NCI-H82 (cell line): Measurements from ENCODE around the gene MED7.

Experiments
- DNase-seq: peaks from one replicate; lab custom pipeline; 2025; lab: John Stamatoyannopoulos, UW

The MED7 gene

DNA sequence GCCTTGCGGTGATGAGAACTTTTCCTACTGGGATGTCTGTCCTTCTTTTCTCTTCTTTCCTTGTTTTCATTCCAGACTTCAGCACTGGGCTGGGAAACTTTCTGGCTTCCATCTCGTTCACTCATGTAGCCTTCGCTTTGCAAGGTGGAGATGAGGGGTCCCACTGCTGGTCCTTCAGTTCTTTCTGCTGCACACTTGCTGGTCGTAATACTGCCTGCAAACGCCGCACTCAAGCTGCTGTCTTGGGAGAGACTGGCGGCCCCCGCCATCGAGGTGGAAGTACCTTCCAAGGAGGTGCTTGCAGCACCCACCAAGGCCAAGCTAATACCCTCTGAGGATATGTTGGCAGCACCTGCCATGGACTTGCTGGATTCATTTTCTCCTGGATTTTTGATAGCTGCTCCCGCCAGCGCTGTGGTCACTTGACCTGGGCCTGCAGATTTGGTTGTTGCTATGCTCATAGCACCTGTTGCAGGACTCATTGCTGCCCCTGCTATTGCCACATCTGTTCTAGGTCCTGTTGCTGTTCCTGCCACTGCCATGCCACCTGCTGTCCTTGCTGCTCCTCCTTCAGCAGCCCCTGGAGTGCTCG lies 20.4 kb upstream of the MED7 start:
- DNase-seq, result no peak

GRCh38 chr5:157161996-157162395 lies 19.3 kb upstream of the MED7 start:
- DNase-seq, result no peak

GRCh38 chr5:157160001-157160400 lies 17.3 kb upstream of the MED7 start:
- DNase-seq, result no peak

- DNase-seq, result no peak
Measured at GRCh38 chr5:157159209-157159751, 16.6 kb upstream of the MED7 start.

GRCh38 chr5:157157293-157157891 lies 14.7 kb upstream of the MED7 start:
- DNase-seq, result no peak

DNA sequence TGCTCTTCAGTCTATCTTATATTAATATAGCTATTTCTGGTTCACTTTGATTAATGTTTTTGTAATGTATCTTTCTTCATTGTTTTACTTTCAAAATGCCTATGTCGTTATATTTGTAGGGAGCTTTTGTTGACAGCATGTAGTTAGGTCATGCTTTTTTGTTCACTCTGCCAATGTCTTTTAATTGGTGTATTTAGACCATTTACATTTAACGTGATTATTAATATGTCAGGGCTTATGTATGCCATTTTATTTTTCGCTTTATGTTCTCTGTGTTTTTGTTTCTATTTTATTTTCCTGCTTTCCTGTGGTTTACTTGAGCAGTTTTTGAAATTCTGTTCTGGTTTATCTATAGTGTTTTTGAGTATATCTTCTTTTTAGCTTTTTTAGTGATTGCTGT lies 12.6 kb upstream of the MED7 start:
- DNase-seq, result no peak

- DNase-seq, result no peak
Measured at GRCh38 chr5:157150995-157151394, 8.3 kb upstream of the MED7 start.

GRCh38 chr5:157148734-157149615 lies 6.3 kb upstream of the MED7 start:
- DNase-seq, result peak; percentile 82

GRCh38 chr5:157143127-157143971 lies 684 bp upstream of the MED7 start:
- peak; percentile 79 for DNase-seq

DNA sequence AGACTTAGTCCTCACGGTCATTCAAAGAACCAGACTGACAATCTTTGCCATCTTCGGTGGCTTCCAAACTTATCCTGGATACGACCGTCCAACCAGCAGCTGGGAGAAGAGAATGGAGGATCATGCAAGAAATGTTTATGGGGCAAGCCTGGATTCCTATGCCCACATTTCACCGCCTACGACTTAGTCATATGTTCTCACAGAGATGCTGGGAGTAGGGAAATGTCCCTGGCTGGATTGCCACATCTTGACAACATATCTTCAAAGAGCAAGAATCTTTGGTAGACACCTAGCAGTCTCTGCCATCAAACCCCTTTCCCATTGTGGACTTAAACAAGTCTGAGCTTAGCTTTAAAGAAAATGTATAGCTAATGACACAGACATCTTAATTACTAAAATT lies 5.0 kb downstream of the MED7 start:
- DNase-seq, result no peak

- no peak for DNase-seq
Measured at GRCh38 chr5:157132281-157132612, 10.4 kb downstream of the MED7 start.

- DNase-seq, result peak; percentile 30
Measured at GRCh38 chr5:157130925-157131324, 11.7 kb downstream of the MED7 start.

- no peak for DNase-seq
Measured at GRCh38 chr5:157121709-157122108, 21.0 kb downstream of the MED7 start.

- no peak for DNase-seq
Measured at GRCh38 chr5:157120102-157120501, 22.6 kb downstream of the MED7 start.

DNA sequence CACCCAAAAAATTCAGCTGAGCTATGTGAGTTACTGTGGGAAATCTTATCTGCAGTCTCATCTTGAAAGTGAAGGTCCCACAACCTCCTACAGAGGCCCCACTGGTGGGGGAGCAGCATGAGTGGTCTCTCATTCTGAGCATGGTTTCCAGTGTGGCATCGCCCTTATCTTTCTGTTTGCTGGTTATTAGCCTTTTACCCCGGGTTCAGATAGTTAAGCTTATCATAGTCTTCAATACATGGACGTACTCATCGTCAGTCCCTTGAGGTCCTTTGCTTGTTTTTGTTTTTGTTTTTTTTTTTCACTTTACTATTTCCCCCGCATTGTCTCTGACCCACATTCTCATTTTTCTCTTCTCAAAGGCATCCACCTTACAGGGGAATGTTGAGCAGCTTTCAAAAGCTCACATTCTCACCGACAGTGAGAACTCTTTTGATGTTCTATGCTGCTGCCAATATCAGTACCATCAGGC lies 26.1 kb downstream of the MED7 start:
- no peak for DNase-seq

- DNase-seq, result no peak
Measured at GRCh38 chr5:157115502-157115901, 27.2 kb downstream of the MED7 start.

- DNase-seq, result no peak
Measured at GRCh38 chr5:157115012-157115411, 27.7 kb downstream of the MED7 start.

DNA sequence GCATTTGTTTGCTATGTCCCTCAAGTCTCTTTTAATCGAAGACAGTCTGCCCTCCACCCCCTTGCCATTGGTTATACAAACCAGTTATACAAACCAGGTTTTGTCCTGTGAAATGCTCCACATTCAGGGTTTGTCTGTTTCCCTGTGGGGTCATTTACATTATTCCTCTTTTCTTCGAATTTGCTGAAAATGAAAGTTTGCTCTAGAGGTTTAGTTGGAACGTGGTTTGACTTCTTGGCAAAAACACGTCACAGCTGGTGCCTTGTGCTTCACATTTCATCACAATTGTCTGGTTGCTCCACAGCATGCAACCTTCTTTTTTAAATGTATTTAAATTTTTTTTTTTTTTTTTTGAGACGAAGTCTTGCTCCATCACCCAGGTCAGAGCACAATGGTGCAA lies 29.7 kb downstream of the MED7 start:
- DNase-seq, result no peak

GRCh38 chr5:157109744-157110143 lies 32.9 kb downstream of the MED7 start:
- no peak for DNase-seq

DNA sequence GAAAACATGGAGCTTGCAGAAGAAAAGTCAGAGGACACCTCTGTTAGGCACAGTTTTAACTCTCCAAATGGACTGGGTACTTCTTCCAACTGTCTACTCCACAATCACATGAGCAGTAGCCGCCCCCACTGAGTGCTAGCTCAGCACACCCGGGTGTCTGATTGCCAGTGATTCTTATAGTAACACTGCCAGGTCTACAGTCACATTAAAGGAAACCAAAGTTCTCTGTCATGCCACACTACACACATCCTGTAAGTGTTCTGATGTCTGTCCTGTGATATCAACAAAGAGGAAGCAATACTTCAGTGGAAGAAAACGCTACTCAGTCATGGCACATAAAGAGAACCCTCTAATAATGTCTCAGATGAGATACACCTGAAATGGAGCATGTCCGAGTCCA lies 33.7 kb downstream of the MED7 start, which contains the start of gene HAVCR2:
HAVCR2 (minus strand) TSS at position 69 of the 400 bp plus-strand sequence; CDS start at position 8, 61 bp downstream.
- DNase-seq, result no peak

GRCh38 chr5:157107508-157107907 lies 35.2 kb downstream of the MED7 start:
- no peak for DNase-seq
